IPS-20b (cell line): ENCODE results near the gene DMC1.
"Not testable (repeated sequence)": the region's sequence is repeated elsewhere in the genome, so short reads cannot be mapped to it uniquely, and the experiment has no call there.

ENCODE experiments used
- H3K27ac ChIP-seq: one replicate; pipeline ENCODE4 v1.5.1; 2013; ENCODE audit warnings: low read length
- H3K27me3 ChIP-seq: 2 replicates; pipeline ENCODE4 v1.6.1; 2013; ENCODE audit warnings: mild to moderate bottlenecking, low read length, inconsistent platforms; ENCODE audit not compliant: insufficient read depth
- H3K36me3 ChIP-seq: 2 replicates; pipeline ENCODE4 v1.6.1; 2013; ENCODE audit warnings: low read depth, mild to moderate bottlenecking, inconsistent platforms, low read length, moderate library complexity; ENCODE audit not compliant: insufficient read depth
- H3K4me1 ChIP-seq: 2 replicates; pipeline ENCODE4 v1.6.1; 2013; ENCODE audit warnings: mild to moderate bottlenecking, control low read depth, inconsistent platforms, low read length, moderate library complexity; ENCODE audit not compliant: insufficient read depth
- H3K4me3 ChIP-seq: 2 replicates; pipeline ENCODE4 v1.5.1; 2013; ENCODE audit warnings: mild to moderate bottlenecking, low read length, inconsistent platforms
- H3K9ac ChIP-seq: 2 replicates; pipeline ENCODE4 v1.6.1; 2013; ENCODE audit warnings: low read depth, mild to moderate bottlenecking, inconsistent platforms, low read length, moderate library complexity
- H3K9me3 ChIP-seq: 2 replicates; pipeline ENCODE4 v1.6.1; 2013; ENCODE audit warnings: mild to moderate bottlenecking, low read depth, low read length, inconsistent platforms; ENCODE audit not compliant: insufficient read depth

DMC1 gene

GRCh38 chr22:38569972-38570778 is at the start of gene DMC1:
Gene DMC1, minus strand, starts transcription at chr22:38570183. Its CDS starts 1,927 bp downstream, at chr22:38568256.
- peak within 1 kb of the TSS; percentile 84 for H3K4me3 ChIP-seq
- H3K27ac ChIP-seq = peak within 1 kb of the TSS; percentile 86
- peaks cover 12% of the 10 kb centered on the region for H3K4me1 ChIP-seq
- H3K9me3 ChIP-seq = no peaks in the 10 kb centered on the region
- H3K36me3 ChIP-seq = no peaks in the 10 kb centered on the region
- H3K27me3 ChIP-seq = no peaks in the 10 kb centered on the region
- peak within 1 kb of the TSS; percentile 95 for H3K9ac ChIP-seq

- H3K4me3 ChIP-seq = no peak overlapping the region
- H3K36me3 ChIP-seq = peaks cover 51% of the 10 kb centered on the region
- no peaks in the 10 kb centered on the region for H3K27me3 ChIP-seq
- H3K9ac ChIP-seq = no peak overlapping the region
- H3K9me3 ChIP-seq = peaks cover 3% of the 10 kb centered on the region; the same call in 1 of the 2 replicates
- H3K4me1 ChIP-seq = no peaks in the 10 kb centered on the region
- no peak overlapping the region for H3K27ac ChIP-seq
Measured at GRCh38 chr22:38618682-38619081, 48.7 kb upstream of the DMC1 start.

- Histone ChIP-seq H3K36me3 (peaks cover 47% of the 10 kb centered on the region), H3K27me3 (no peaks in the 10 kb centered on the region), H3K27ac (no peak overlapping the region), H3K4me3 (no peak overlapping the region), H3K9me3 (peaks cover 3% of the 10 kb centered on the region; the same call in 1 of the 2 replicates), H3K9ac (no peak overlapping the region), H3K4me1 (no peaks in the 10 kb centered on the region)
Measured at GRCh38 chr22:38618258-38618657, 48.3 kb upstream of the DMC1 start.

DNA sequence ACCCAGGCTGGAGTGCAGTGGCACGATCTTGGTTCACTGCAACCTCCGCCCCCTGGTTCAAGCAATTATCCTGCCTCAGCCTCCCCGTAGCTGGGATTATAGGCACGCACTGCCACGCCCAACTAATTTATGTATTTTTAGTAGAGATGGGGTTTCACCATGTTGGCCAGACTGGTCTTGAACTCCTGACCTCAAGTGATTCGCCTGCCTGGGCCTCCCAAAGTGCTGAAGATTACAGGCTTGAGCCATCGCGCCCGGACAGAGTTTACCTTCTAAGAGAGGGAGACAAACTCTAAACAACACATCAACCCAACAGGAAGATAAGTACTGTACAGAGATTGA is 45.1 kb upstream of the DMC1 start:
- not testable (repeated sequence) for H3K4me3 ChIP-seq, H3K9me3 ChIP-seq, H3K27me3 ChIP-seq, H3K4me1 ChIP-seq, H3K9ac ChIP-seq, H3K27ac ChIP-seq
- peaks cover 32% of the 10 kb centered on the region for H3K36me3 ChIP-seq

- peaks cover 26% of the 10 kb centered on the region for H3K36me3 ChIP-seq
- no peak overlapping the region for H3K27ac ChIP-seq
- H3K27me3 ChIP-seq = no peaks in the 10 kb centered on the region
- no peak overlapping the region for H3K4me3 ChIP-seq
- H3K9me3 ChIP-seq = peaks cover 3% of the 10 kb centered on the region; the same call in 1 of the 2 replicates
- H3K4me1 ChIP-seq = no peaks in the 10 kb centered on the region
- no peak overlapping the region; the same call in 1 of the 2 replicates for H3K9ac ChIP-seq
Measured at GRCh38 chr22:38614332-38615063, 44.5 kb upstream of the DMC1 start.

DNA sequence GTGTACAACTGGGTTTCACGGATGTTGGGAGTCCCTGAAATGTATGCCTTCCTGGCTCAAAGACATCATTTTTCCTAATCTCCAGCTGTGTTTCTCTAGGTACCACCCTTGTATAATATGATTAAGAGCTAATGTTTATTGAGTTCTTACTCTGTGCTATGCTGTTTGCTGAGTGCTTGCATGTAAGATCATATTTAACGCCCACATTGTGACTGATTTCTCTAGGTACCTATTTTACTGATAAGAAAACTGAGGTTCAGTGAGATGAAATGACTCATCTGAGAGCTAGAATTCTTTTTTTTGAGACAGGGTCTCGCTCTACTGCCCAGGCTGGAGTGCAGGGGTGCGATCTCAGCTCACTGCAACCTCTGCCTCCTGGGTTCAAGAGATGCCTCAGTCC is 43.6 kb upstream of the DMC1 start:
- Histone ChIP-seq H3K9me3 (0 out of 2 replicates have a peak, but pooled peaks cover 3% of the 10 kb centered on the region), H3K36me3 (peaks cover 20% of the 10 kb centered on the region; the same call in 1 of the 2 replicates), H3K27ac (no peak overlapping the region), H3K4me3 (no peak overlapping the region), H3K9ac (no peak overlapping the region), H3K27me3 (no peaks in the 10 kb centered on the region), H3K4me1 (no peaks in the 10 kb centered on the region)

DNA sequence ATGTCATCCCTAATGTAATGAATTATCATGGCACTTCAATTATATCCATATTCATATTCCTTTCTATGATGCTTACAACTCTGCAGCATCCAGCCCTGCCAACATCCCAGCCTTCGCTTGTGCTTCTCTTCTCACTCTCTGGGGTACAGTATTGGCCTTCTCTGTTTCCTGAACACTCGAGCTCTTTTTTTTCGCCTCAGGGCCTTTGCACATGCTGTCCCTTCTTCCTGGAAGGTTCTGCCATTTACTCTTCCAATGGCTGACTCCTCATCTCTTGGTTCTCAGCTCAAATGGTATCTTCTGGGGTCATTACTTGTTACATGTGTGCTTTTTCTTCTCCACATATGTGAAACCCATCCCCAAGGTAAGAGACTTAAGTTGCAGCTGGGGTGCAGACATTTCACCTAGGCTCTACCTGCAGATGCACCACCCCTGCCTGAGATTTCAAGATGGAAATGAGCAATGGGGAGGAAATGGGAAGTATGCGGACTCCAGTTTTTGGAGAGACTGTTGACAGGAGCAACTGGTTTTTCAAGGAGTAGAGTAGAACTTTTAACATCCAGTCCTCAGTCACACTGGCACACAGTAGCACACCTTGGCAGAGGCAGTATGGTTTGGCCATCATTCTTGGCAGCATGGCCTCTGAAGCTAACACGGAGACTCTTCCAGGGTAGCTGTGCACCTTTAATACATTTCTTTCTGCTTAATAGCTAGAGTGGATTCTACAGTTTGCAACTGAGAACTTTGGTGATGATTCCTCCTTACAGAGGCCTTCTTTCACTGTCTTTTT is 42.4 kb upstream of the DMC1 start:
- no peaks in the 10 kb centered on the region for H3K4me1 ChIP-seq
- peaks cover 8% of the 10 kb centered on the region; the same call in 1 of the 2 replicates for H3K36me3 ChIP-seq
- H3K9me3 ChIP-seq = no peaks in the 10 kb centered on the region
- no peak overlapping the region for H3K27ac ChIP-seq
- no peak overlapping the region for H3K9ac ChIP-seq
- no peaks in the 10 kb centered on the region for H3K27me3 ChIP-seq
- H3K4me3 ChIP-seq = no peak overlapping the region

DNA sequence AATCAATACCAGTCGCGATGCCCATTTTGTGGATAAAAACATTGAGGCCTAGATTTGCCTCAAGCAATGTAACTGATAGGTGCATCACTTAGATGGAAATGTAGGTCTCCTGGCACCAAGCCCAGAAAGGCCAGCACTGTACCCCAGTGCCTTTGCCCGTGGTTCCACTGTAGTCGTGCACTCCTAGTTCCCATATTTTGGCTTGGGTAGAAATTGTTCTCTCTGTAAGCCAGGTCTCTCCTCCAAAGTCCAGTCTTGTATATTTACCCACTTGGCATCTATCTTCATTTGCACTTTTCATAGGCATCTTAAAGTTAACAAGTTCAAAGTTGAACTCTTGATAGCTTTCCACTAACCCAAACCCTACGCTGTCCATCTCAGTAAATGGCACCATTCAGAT is 41.6 kb upstream of the DMC1 start:
- Histone ChIP-seq H3K9ac (no peak overlapping the region), H3K27me3 (no peaks in the 10 kb centered on the region), H3K4me1 (no peaks in the 10 kb centered on the region)

GRCh38 chr22:38610234-38610633 is 40.3 kb upstream of the DMC1 start:
- no peaks in the 10 kb centered on the region for H3K9me3 ChIP-seq
- no peak overlapping the region for H3K4me3 ChIP-seq
- H3K27me3 ChIP-seq = no peaks in the 10 kb centered on the region
- H3K36me3 ChIP-seq = peaks cover under 1% of the 10 kb centered on the region; the same call in 1 of the 2 replicates
- no peak overlapping the region for H3K27ac ChIP-seq
- no peak overlapping the region for H3K9ac ChIP-seq
- H3K4me1 ChIP-seq = no peaks in the 10 kb centered on the region

More for the DNA sequence above, 41.6 kb upstream of the DMC1 start:
- Histone ChIP-seq H3K36me3 (peaks cover 8% of the 10 kb centered on the region; the same call in 1 of the 2 replicates), H3K9me3 (no peaks in the 10 kb centered on the region), H3K4me3 (no peak overlapping the region), H3K27ac (no peak overlapping the region)

GRCh38 chr22:38608992-38609750 is 39.2 kb upstream of the DMC1 start:
- H3K9me3 ChIP-seq = no peaks in the 10 kb centered on the region
- H3K4me1 ChIP-seq = no peaks in the 10 kb centered on the region
- no peak overlapping the region for H3K9ac ChIP-seq
- no peak overlapping the region for H3K4me3 ChIP-seq
- H3K36me3 ChIP-seq = no peaks in the 10 kb centered on the region
- no peaks in the 10 kb centered on the region for H3K27me3 ChIP-seq
- no peak overlapping the region for H3K27ac ChIP-seq

- Histone ChIP-seq H3K4me1 (no peaks in the 10 kb centered on the region), H3K36me3 (no peaks in the 10 kb centered on the region), H3K9ac (no peak overlapping the region), H3K4me3 (no peak overlapping the region), H3K27me3 (no peaks in the 10 kb centered on the region), H3K9me3 (no peaks in the 10 kb centered on the region), H3K27ac (no peak overlapping the region)
Measured at GRCh38 chr22:38607680-38608079, 37.7 kb upstream of the DMC1 start.
